Tibial nerve (tissue), 4 donors: ENCODE measurements around the gene SPOCK1.

Experiments used
- CTCF ChIP-seq, 5 experiments: fragments of 200-600 bp in 3 of 5; fragments of 450-650 bp in 2 of 5; sonication (generic) in 3 of 5; IDR thresholded peaks; one replicate each; pipeline ENCODE4 v1.5.1; 2016 to 2019; ENCODE audit warnings: antibody characterized with exemption in 5 of 5, mild to moderate bottlenecking in 3 of 5, moderate library complexity in 2 of 5
- EP300 ChIP-seq, 2 donors: sonication (generic); formaldehyde crosslinking; IDR thresholded peaks; one replicate each; pipeline ENCODE4 v1.6.1; 2017; ENCODE audit warnings: antibody characterized with exemption in 2 of 2, mild to moderate bottlenecking in 1 of 2

- TF ChIP-seq CTCF (IDR thresholded peaks at IDR 0.05) (no peak), EP300 (IDR thresholded peaks at IDR 0.05) (no peak)
Observed at GRCh38 chr5:137221943-137222342, 277.2 kb downstream of the SPOCK1 start.
